Lung (tissue), 12 donors: ENCODE data around the gene EYS. TPM values are rescaled to one million over a fixed set of nuclear protein-coding genes. Genes with fewer than 3 reads are reported as not detected.

ENCODE experiments used
- ATAC-seq: fragments of 200-7000 bp; cut with Tn5 transposase; one replicate; pipeline ENCODE4 v1.9.1; 2020; ENCODE audit warnings: moderate number of reproducible peaks; ENCODE audit not compliant: insufficient read depth, low FRiP score
- DNase-seq, 3 donors: peaks; one replicate each; pipeline ENCODE4 v3.0.0-alpha.2; 2013 to 2017
- H3K27ac ChIP-seq, 2 donors: one replicate each; pipeline ENCODE4 v1.5.1; 2013; ENCODE audit warnings: mild to moderate bottlenecking in 2 of 2, moderate library complexity in 2 of 2, control low read depth in 1 of 2, inconsistent platforms in 1 of 2, low read depth in 1 of 2, low read length in 1 of 2
- H3K27me3 ChIP-seq, 3 donors: one replicate each; pipeline ENCODE4 v1.5.1; 2013; ENCODE audit warnings: low read length in 2 of 3; ENCODE audit not compliant: control insufficient read depth in 3 of 3, insufficient read depth in 3 of 3
- H3K36me3 ChIP-seq, 4 donors: one replicate each; pipeline ENCODE4 v1.5.1; 2013; ENCODE audit warnings: low read length in 4 of 4, mild to moderate bottlenecking in 1 of 4, moderate library complexity in 1 of 4; ENCODE audit not compliant: control insufficient read depth in 4 of 4, insufficient read depth in 4 of 4
- H3K4me1 ChIP-seq, 5 donors: one replicate each; pipeline ENCODE4 v1.5.1; 2013; ENCODE audit warnings: low read length in 5 of 5, mild to moderate bottlenecking in 2 of 5, moderate library complexity in 1 of 5; ENCODE audit not compliant: control insufficient read depth in 5 of 5, insufficient read depth in 5 of 5
- H3K4me3 ChIP-seq: one replicate; pipeline ENCODE4 v1.5.1; 2013; ENCODE audit warnings: mild to moderate bottlenecking, control low read depth, moderate library complexity
- H3K9ac ChIP-seq, 2 donors: one replicate each; pipeline ENCODE4 v1.5.1; 2013; ENCODE audit warnings: low read length in 2 of 2, control low read depth in 1 of 2; ENCODE audit not compliant: insufficient read depth in 1 of 2
- H3K9me3 ChIP-seq, 4 donors: one replicate each; pipeline ENCODE4 v1.5.1; 2013; ENCODE audit warnings: low read length in 3 of 4, mild to moderate bottlenecking in 1 of 4, moderate library complexity in 1 of 4; ENCODE audit not compliant: control insufficient read depth in 4 of 4, insufficient read depth in 3 of 4
- WGBS, 2 donors: extraction: QIAGEN DNeasy Blood & Tissue Kit; methylation state at CpG; one replicate each; pipeline ENCODE4 v1.1.7; 2013; 5-methylcytosine and 5-hydroxymethylcytosine counted together
- polyA plus RNA-seq, 2 donors: library from polyadenylated mRNA; stranded (reverse); fragments of 200-250 nt; gene quantifications; one replicate each; pipeline ENCODE4 v1.2.1, GENCODE V29; 2013
- total RNA-seq, 2 donors: library from RNA; depleted of rRNA in 1 of 2; stranded (reverse); fragments of >200 nt in 1 of 2; gene quantifications; one replicate each; pipeline ENCODE4 v1.2.1, GENCODE V29; 2014 to 2021
- TF ChIP-seq, protein P1 (sequence below): IDR thresholded peaks from 2 replicates; pipeline ENCODE4 v1.5.1; 2012; ENCODE audit warnings: mild to moderate bottlenecking; ENCODE audit errors: control extremely low read depth, extremely low read depth
- donor health status: control.
- donor health status: control.
- donor health status: Bipolar disorder and iron deficiency.
- donor health status: healthy.
- donor health status: DM: yes; HTN: yes; CAD: no.

EYS gene
- total and polyA plus RNA-seq, 4 donors: 0.06 to 0.34 (median 0.12) TPM

DNA sequence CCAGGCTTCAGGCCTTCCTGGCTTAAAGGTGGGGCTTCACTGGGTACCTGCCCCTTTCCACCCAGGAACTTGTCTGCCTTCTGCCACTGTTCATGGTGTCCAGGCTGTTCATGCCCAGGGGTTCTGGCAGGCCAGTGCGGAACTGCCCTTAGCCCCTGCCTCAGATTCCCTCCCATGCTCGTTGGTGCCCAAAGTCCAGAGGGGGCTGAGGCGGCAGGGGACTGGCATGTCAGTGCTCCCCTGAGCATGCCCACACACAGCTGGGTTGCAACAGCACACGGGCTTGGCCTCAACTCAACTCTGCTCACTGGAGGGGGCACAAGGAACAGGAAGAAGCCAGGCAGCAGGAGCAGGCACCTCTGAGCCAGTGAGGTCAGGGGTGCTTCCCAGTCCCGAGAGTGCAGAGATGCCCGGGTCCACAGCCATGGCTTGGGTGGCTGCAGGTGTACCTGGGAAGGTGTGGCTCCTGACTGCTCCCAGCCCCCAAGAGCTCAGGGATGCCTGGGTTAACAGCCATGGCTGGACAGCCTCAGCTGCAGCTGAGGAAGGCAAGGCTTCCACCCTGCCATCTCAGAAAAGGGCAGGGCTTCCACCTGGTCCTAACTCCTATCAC is 845.9 kb downstream of the EYS start:
- no peak overlapping the region for H3K27ac ChIP-seq
- H3K9ac ChIP-seq: no peak overlapping the region
- no peaks in the 10 kb centered on the region for H3K4me1 ChIP-seq
- TF ChIP-seq, protein P1, sequence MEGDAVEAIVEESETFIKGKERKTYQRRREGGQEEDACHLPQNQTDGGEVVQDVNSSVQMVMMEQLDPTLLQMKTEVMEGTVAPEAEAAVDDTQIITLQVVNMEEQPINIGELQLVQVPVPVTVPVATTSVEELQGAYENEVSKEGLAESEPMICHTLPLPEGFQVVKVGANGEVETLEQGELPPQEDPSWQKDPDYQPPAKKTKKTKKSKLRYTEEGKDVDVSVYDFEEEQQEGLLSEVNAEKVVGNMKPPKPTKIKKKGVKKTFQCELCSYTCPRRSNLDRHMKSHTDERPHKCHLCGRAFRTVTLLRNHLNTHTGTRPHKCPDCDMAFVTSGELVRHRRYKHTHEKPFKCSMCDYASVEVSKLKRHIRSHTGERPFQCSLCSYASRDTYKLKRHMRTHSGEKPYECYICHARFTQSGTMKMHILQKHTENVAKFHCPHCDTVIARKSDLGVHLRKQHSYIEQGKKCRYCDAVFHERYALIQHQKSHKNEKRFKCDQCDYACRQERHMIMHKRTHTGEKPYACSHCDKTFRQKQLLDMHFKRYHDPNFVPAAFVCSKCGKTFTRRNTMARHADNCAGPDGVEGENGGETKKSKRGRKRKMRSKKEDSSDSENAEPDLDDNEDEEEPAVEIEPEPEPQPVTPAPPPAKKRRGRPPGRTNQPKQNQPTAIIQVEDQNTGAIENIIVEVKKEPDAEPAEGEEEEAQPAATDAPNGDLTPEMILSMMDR: no peak
- H3K36me3 ChIP-seq: no peaks in the 10 kb centered on the region
- no peaks in the 10 kb centered on the region for H3K27me3 ChIP-seq
- H3K4me3 ChIP-seq: no peak overlapping the region
- ATAC-seq (no peak), DNase-seq (no peak)
- 87 to 95% methylated on average over 6 of the region's 6 CpGs for WGBS, 2 donors
- H3K9me3 ChIP-seq: peaks cover 0 to 6% (median 1%) of the 10 kb centered on the region in 4 donors

DNA sequence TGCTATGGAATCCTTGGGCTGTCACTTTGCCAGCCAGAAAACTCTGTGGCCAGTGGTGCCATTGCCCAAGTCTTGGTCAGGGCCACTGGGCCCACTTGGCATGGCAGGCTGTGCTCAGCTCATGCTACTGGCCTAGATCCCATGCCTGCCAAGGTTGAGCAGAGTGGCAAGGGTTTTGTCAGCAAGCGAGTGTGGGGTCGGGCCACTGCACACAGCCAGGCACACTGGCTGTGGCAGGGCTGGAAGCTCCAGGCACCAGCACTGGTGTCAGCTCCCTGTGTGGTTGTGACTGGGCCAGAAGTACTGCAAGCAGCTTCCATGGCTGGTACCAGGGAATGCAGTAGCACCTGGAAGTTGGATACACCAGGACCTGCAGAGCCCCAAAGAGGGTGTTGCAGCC is 846.8 kb downstream of the EYS start:
- 92 to 96% methylated on average over 2 of the region's 2 CpGs for WGBS, 2 donors
- TF ChIP-seq, protein P1: no peak
- no peaks in the 10 kb centered on the region for H3K4me1 ChIP-seq
- no peak overlapping the region for H3K4me3 ChIP-seq
- H3K9me3 ChIP-seq: peaks cover 0 to 6% (median 1%) of the 10 kb centered on the region in 4 donors
- DNase-seq (no peak), ATAC-seq (no peak)
- no peak overlapping the region for H3K27ac ChIP-seq
- no peaks in the 10 kb centered on the region for H3K36me3 ChIP-seq
- no peaks in the 10 kb centered on the region for H3K27me3 ChIP-seq
- H3K9ac ChIP-seq: no peak overlapping the region

DNA sequence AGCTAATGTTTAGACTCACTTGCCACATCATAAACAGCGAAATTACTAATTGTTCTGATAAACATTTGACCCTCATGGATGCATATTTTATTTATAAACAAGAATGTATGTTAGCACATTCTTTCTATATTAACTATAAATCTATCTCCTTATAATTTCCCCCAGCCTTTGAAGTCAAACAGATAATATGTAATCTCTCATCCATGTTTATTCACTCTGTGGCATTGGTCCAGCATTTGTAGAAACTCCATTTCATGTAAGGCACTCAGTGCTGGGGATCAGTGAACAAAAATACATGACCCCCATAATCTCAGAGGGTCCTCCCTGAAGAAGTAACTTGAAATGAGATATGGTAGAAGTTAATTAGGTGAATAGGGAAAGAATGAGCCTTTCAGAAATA is 856.9 kb downstream of the EYS start:
- H3K36me3 ChIP-seq: no peaks in the 10 kb centered on the region
- no peaks in the 10 kb centered on the region for H3K9me3 ChIP-seq
- ATAC-seq: no peak
- peak; percentile 36 to 95 (median 95) for DNase-seq
- no peak overlapping the region for H3K9ac ChIP-seq
- TF ChIP-seq, protein P1: no peak
- H3K4me1 ChIP-seq: peaks cover 0 to 4% (median 0%) of the 10 kb centered on the region in 5 donors
- H3K27me3 ChIP-seq: no peaks in the 10 kb centered on the region
- no peak overlapping the region for H3K4me3 ChIP-seq
- WGBS, 2 donors: 58 to 71% methylated on average over 1 of the region's 1 CpG
- H3K27ac ChIP-seq: no peak overlapping the region

DNA sequence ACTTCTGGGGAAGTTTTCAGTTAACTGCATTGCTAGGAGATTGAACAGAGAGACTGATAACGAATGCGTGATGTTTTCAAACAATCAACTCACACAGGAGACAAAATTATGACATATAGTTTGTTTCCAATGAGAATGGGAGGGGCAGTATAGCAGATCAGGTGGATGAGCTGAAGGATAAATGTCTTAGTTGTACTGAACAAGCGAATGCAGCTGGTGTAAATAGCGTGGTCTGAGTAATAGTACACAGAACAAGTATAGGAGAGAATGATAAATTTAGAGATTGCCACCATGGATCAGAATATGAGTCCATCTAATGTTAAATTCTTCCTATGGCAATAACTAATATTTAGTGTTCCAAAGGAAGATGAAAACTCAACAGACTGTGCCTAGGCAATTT is 858.6 kb downstream of the EYS start:
- no peak for DNase-seq
- WGBS, 2 donors: 85 to 95% methylated on average over 4 of the region's 4 CpGs
- no peaks in the 10 kb centered on the region for H3K9me3 ChIP-seq
- H3K9ac ChIP-seq: no peak overlapping the region
- TF ChIP-seq, protein P1: no peak
- H3K36me3 ChIP-seq: no peaks in the 10 kb centered on the region
- no peak overlapping the region for H3K4me3 ChIP-seq
- H3K27ac ChIP-seq: no peak overlapping the region
- ATAC-seq: no peak
- peaks cover 0 to 4% (median 0%) of the 10 kb centered on the region in 5 donors for H3K4me1 ChIP-seq
- H3K27me3 ChIP-seq: no peaks in the 10 kb centered on the region
